Colonic mucosa (tissue), 4 donors: Measurements from ENCODE around the gene PFN4. TPM values are rescaled to one million over a fixed set of nuclear protein-coding genes. Genes with fewer than 3 reads are reported as not detected.

Experiments
- DNase-seq: peaks from one replicate; pipeline ENCODE4 v3.0.0-alpha.2; 2020
- H3K27ac ChIP-seq: fragments of 200-600 bp; one replicate; pipeline ENCODE4 v1.8.0; 2021
- H3K27me3 ChIP-seq: fragments of 200-600 bp; one replicate; pipeline ENCODE4 v1.8.0; 2021
- H3K36me3 ChIP-seq: fragments of 200-600 bp; one replicate; pipeline ENCODE4 v1.8.0; 2021
- H3K4me1 ChIP-seq: fragments of 200-600 bp; one replicate; pipeline ENCODE4 v1.8.0; 2021; ENCODE audit warnings: mild to moderate bottlenecking
- H3K4me3 ChIP-seq: fragments of 200-600 bp; one replicate; pipeline ENCODE4 v1.8.0; 2021
- H3K9ac ChIP-seq, 2 donors: one replicate each; pipeline ENCODE4 v1.7.0; 2013; ENCODE audit warnings: control low read depth in 2 of 2, low read depth in 2 of 2, low read length in 2 of 2
- H3K9me3 ChIP-seq: fragments of 200-600 bp; one replicate; pipeline ENCODE4 v1.8.0; 2021
- CTCF ChIP-seq: fragments of 200-600 bp; IDR thresholded peaks from one replicate; pipeline ENCODE4 v1.8.0; 2022; ENCODE audit warnings: antibody characterized with exemption, mild to moderate bottlenecking
- intact Hi-C: fragments of 100-400 bp; cut with DNase I; formaldehyde crosslinking; loops from one replicate; pipeline ENCODE4 v1.14.1; 2022
- total RNA-seq, 2 donors: library from RNA; stranded (reverse); fragmentation: NEBNext Ultra II Directional in 1 of 2; extraction: Animal tissue kit (Norgen Biotek cat#: 25700) in 1 of 2; gene quantifications; one replicate each; pipeline ENCODE4 v1.2.1, GENCODE V29; 2021
- donor health status: healthy.
- donor health status: DM: no; HTN: no; CAD: no.
- donor health status: DM: no; HTN: no; CAD: no.

The PFN4 gene
- total RNA-seq, 2 donors from 2014 or later, result 0.27 TPM; not detected in 1

DNA sequence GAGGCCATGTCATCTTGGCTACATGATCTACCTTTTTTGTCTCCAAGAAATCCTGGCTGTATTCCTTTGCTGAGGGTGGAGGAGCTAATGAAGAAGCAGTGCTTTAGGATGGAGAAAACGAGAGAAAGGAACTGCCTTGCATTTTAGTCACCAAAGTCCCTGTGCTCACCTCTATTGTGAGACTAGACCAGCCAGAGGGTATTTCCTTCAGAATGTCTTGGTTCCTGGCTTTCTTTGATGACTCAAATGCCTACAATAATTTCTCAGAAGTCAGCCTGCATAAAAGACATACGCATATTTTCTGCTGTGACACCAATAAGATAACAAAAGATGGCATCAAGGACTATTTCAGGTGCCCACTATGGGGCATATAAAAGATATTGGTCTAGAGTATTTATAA is 57.8 kb downstream of the PFN4 start:
- no peaks in the 10 kb centered on the region for H3K9me3 ChIP-seq
- H3K27ac ChIP-seq, result no peak overlapping the region
- no peak for TF ChIP-seq CTCF
- H3K9ac ChIP-seq, result no peak overlapping the region
- no peak for DNase-seq
- intact Hi-C loops, result no loop called here
- no peaks in the 10 kb centered on the region for H3K27me3 ChIP-seq
- peaks cover 7% of the 10 kb centered on the region for H3K36me3 ChIP-seq
- no peaks in the 10 kb centered on the region for H3K4me1 ChIP-seq
- no peak overlapping the region for H3K4me3 ChIP-seq

Other genes with a start within 250 kb of the PFN4 start
- 10 to 100 TPM; 19.2 to 21.7 TPM for gene ATAD2B, start 196.2 kb downstream of the PFN4 start, total RNA-seq
- 10 to 100 TPM in 1 of 2 donors, 1 to 10 TPM in 1; 10.0 to 17.3 TPM for gene UBXN2A, start 182.9 kb downstream of the PFN4 start, total RNA-seq
- gene MFSD2B, start 113.2 kb downstream of the PFN4 start, total RNA-seq, result under 1 TPM in 1 of 2 donors, not detected in 1; 0.20 TPM
- gene WDCP, start 75.9 kb downstream of the PFN4 start, total RNA-seq, result 1 to 10 TPM; 4.5 to 6.8 TPM
- 10 to 100 TPM in 1 of 2 donors, 1 to 10 TPM in 1; 8.0 to 11.8 TPM for gene FKBP1B, start 73.6 kb downstream of the PFN4 start, total RNA-seq
- 10 to 100 TPM; 86.9 to 90.1 TPM for gene SF3B6, start 47.0 kb downstream of the PFN4 start, total RNA-seq
- 10 to 100 TPM; 58.8 to 67.5 TPM for gene TP53I3, start 38.5 kb downstream of the PFN4 start, total RNA-seq
- gene FAM228B, start 135 bp upstream of the PFN4 start, total RNA-seq, result 1 to 10 TPM; 4.4 to 6.2 TPM
- gene FAM228A, start 51.7 kb upstream of the PFN4 start, total RNA-seq, result not detected
- gene ITSN2, start 237.2 kb upstream of the PFN4 start, total RNA-seq, result 10 to 100 TPM; 38.2 to 38.5 TPM